Activated B cell treated with CpG ODN at 0.5 μM for 24 hours (primary cell): Measurements from ENCODE around the gene AGAP2. TPM values are rescaled to one million over a fixed set of nuclear protein-coding genes. Genes with fewer than 3 reads are reported as not detected.
A peak's percentile ranks its signal among the peaks of the same experiment; 100 is the strongest.

Experiments used
- ATAC-seq: fragments of 200-7000 bp; cut with Tn5 transposase; one replicate; pipeline ENCODE4 v1.10.0; 2021; ENCODE audit warnings: low read depth, mild to moderate bottlenecking, moderate library complexity
- CTCF ChIA-PET: fragments of 350-600 bp; sonication (Branson Sonifier 250); formaldehyde crosslinking; loops from one replicate; lab custom pipeline; 2021; ENCODE audit warnings: antibody characterized with exemption; lab: Charles Lee
- POLR2A ChIA-PET: fragments of 350-600 bp; sonication (Branson Sonifier 250); formaldehyde crosslinking; loops from one replicate; lab custom pipeline; 2021; ENCODE audit warnings: antibody characterized with exemption; lab: Charles Lee
- DNase-seq: peaks from one replicate; pipeline ENCODE4 v3.0.0; 2022
- H3K27ac Mint-ChIP-seq: one replicate; pipeline ENCODE4 v1.8.0; 2020; ENCODE audit warnings: mixed read lengths
- H3K27me3 Mint-ChIP-seq: one replicate; pipeline ENCODE4 v1.8.0; 2021; ENCODE audit warnings: mixed read lengths
- H3K36me3 Mint-ChIP-seq: one replicate; pipeline ENCODE4 v1.8.0; 2021; ENCODE audit warnings: low read depth, mixed read lengths
- H3K4me1 Mint-ChIP-seq: one replicate; pipeline ENCODE4 v1.8.0; 2021; ENCODE audit warnings: mixed read lengths
- H3K4me3 Mint-ChIP-seq: one replicate; pipeline ENCODE4 v1.8.0; 2020; ENCODE audit warnings: mild to moderate bottlenecking, mixed read lengths
- H3K9me3 Mint-ChIP-seq: one replicate; pipeline ENCODE4 v1.8.0; 2020; ENCODE audit warnings: mixed read lengths
- intact Hi-C: fragments of 100-400 bp; cut with micrococcal nuclease; formaldehyde crosslinking; loops from one replicate; pipeline ENCODE4 v1.15.1; 2024
- total RNA-seq: library from RNA; stranded (reverse); gene quantifications from 2 replicates; pipeline ENCODE4 v1.2.3, GENCODE V29; 2022
- TF ChIP-seq, protein P1 (sequence below): fragments of 200-600 bp; IDR thresholded peaks from one replicate; pipeline ENCODE4 v1.8.0; 2022; ENCODE audit warnings: antibody characterized with exemption, mild to moderate bottlenecking

The AGAP2 gene
- total RNA-seq, 1 donor from 2014 or later, result 18.5 TPM

GRCh38 chr12:57755454-57756372 is 17.2 kb upstream of the AGAP2 start:
- H3K4me3 Mint-ChIP-seq, result peak overlapping the region; percentile 90
- no peaks in the 10 kb centered on the region for H3K9me3 Mint-ChIP-seq
- H3K4me1 Mint-ChIP-seq, result peaks cover 69% of the 10 kb centered on the region
- DNase-seq (peak; percentile 61), ATAC-seq (peak; percentile 13)
- peak overlapping the region; percentile 86 for H3K27ac Mint-ChIP-seq
- TF ChIP-seq, protein P1, sequence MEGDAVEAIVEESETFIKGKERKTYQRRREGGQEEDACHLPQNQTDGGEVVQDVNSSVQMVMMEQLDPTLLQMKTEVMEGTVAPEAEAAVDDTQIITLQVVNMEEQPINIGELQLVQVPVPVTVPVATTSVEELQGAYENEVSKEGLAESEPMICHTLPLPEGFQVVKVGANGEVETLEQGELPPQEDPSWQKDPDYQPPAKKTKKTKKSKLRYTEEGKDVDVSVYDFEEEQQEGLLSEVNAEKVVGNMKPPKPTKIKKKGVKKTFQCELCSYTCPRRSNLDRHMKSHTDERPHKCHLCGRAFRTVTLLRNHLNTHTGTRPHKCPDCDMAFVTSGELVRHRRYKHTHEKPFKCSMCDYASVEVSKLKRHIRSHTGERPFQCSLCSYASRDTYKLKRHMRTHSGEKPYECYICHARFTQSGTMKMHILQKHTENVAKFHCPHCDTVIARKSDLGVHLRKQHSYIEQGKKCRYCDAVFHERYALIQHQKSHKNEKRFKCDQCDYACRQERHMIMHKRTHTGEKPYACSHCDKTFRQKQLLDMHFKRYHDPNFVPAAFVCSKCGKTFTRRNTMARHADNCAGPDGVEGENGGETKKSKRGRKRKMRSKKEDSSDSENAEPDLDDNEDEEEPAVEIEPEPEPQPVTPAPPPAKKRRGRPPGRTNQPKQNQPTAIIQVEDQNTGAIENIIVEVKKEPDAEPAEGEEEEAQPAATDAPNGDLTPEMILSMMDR, result no peak
- peaks cover 47% of the 10 kb centered on the region for H3K36me3 Mint-ChIP-seq
- POLR2A ChIA-PET, result interaction anchor here (0.5 to 3.0 kb wide), 17 partner anchors 8 to 1068 kb away, joined by 3 to 34 read pairs (median 5); partner anchors contain the start of genes CYP27B1, EEF1AKMT3, METTL1 and OS9
- intact Hi-C loops, result loop anchor here (1.0 to 2.0 kb wide), 6 partner anchors 11 to 150 kb away; partner anchors contain the start of genes EEF1AKMT3, METTL1 and TSFM
- H3K27me3 Mint-ChIP-seq, result no peaks in the 10 kb centered on the region
- CTCF ChIA-PET, result interaction anchor here (0.6 to 2.3 kb wide), 10 partner anchors 11 to 150 kb away, joined by 3 to 20 read pairs (median 5); partner anchors contain the start of genes CYP27B1, OS9, TSFM and TSPAN31

DNA sequence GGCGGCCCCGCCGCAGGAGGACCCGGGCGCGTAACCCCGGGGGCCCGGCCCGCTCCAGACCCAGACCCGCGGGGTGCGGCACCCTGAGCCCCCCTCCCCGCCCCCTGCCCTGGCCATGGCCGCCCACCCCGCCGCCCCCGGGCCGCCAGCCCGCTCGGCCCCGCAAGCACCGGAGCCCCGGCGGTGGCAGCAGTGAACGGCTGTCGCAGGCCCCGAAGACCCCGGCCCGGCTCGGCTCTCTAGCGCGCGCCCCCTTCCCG is 16.6 kb upstream of the AGAP2 start:
- intact Hi-C loops, result no loop called here
- ChIA-PET POLR2A (interaction anchor here (0.5 to 3.0 kb wide), 4 partner anchors 8 to 30 kb away, joined by 6 to 34 read pairs (median 18); partner anchors contain the start of genes CYP27B1 and TSPAN31), CTCF (interaction anchor here (1.6 kb wide), 1 partner anchor 148 kb away, joined by 4 read pairs; no protein-coding TSS in a partner anchor)
- no peak for DNase-seq
- TF ChIP-seq, protein P1, result no peak
- H3K27me3 Mint-ChIP-seq, result no peaks in the 10 kb centered on the region
- no peak overlapping the region for H3K27ac Mint-ChIP-seq
- H3K4me1 Mint-ChIP-seq, result peaks cover 73% of the 10 kb centered on the region
- H3K4me3 Mint-ChIP-seq, result peak overlapping the region; percentile 57
- peaks cover 52% of the 10 kb centered on the region for H3K36me3 Mint-ChIP-seq
- H3K9me3 Mint-ChIP-seq, result no peaks in the 10 kb centered on the region
- ATAC-seq, result no peak

DNA sequence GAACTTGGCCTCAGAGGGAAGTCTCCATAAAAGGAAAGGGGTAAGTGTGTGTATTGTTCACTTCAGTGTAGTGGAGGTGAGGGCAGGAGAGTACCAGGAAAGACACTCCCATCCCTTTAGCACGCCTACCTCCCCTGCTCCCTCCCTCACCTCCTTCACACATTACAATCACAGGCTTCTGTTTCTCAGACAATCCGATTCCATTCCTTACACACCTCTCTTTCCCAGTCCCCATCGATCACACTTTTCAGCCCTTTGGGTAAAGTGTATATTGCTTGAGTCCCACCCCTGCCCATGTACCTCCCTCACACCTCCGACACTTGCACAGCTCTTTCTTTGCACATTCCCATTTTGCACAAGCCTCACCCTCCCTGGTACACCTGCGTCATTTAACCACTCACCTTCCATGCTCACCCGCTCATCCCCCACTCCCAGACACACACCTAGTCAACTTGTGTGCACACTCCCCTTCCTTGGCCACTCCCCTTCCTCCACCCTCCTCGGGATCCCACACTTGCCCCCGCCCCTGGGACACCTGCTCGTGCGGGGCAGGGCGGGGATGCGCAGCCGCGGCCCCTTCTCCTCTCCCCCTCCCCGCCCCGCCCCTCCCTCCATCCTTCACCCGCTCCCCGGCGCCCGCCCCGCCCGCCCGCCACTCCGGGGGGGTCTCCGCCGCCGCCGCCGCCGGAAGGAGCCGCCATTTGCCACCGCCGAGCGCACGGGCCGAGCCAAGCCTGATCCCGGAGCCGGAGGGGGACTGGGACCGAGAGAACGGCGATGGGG is 16.1 kb upstream of the AGAP2 start, which contains the start of gene MARCHF9:
TSS of gene MARCHF9 (plus strand) at position 693 of the 783 bp plus-strand sequence. CDS start 426 bp downstream, outside the sequence.
- H3K27ac Mint-ChIP-seq, result peak within 1 kb of the TSS; percentile 87
- DNase-seq (peak; percentile 66), ATAC-seq (peak; percentile 32)
- intact Hi-C loops, result loop anchor here (5.0 kb wide), 2 partner anchors 277 to 1067 kb away; partner anchors contain the start of genes ARHGAP9 and PTGES3
- H3K27me3 Mint-ChIP-seq, result no peaks in the 10 kb centered on the region
- H3K4me3 Mint-ChIP-seq, result peak within 1 kb of the TSS; percentile 90
- H3K36me3 Mint-ChIP-seq, result peaks cover 49% of the 10 kb centered on the region
- peaks cover 68% of the 10 kb centered on the region for H3K4me1 Mint-ChIP-seq
- no peaks in the 10 kb centered on the region for H3K9me3 Mint-ChIP-seq
- TF ChIP-seq, protein P1, result no peak
- CTCF ChIA-PET, result interaction anchor here (1.6 kb wide), 1 partner anchor 149 kb away, joined by 4 read pairs; no protein-coding TSS in a partner anchor
- POLR2A ChIA-PET, result interaction anchor here (0.8 to 3.0 kb wide), 5 partner anchors 9 to 17 kb away, joined by 3 to 34 read pairs (median 4); partner anchors contain the start of genes CYP27B1, EEF1AKMT3, METTL1 and TSPAN31

- H3K4me3 Mint-ChIP-seq, result peak overlapping the region; percentile 88
- ATAC-seq (no peak), DNase-seq (no peak)
- ChIA-PET POLR2A (interaction anchor here (0.8 to 1.0 kb wide), 3 partner anchors 9 to 18 kb away, joined by 3 to 4 read pairs (median 4); partner anchors contain the start of genes EEF1AKMT3, METTL1 and TSPAN31), CTCF (no interaction called here)
- intact Hi-C loops, result loop anchor here (2.0 to 5.0 kb wide), 4 partner anchors 91 to 1067 kb away; partner anchors contain the start of genes ARHGAP9, DDIT3 and PTGES3
- peaks cover 61% of the 10 kb centered on the region for H3K4me1 Mint-ChIP-seq
- H3K27ac Mint-ChIP-seq, result peak overlapping the region; percentile 87
- peaks cover 47% of the 10 kb centered on the region for H3K36me3 Mint-ChIP-seq
- H3K27me3 Mint-ChIP-seq, result no peaks in the 10 kb centered on the region
- TF ChIP-seq, protein P1, result no peak
- no peaks in the 10 kb centered on the region for H3K9me3 Mint-ChIP-seq
Observed at GRCh38 chr12:57753756-57754337, 15.3 kb upstream of the AGAP2 start.
